ENCODE data around the gene ICAM1. TPM values are rescaled to one million over a fixed set of nuclear protein-coding genes. Genes with fewer than 3 reads are reported as not detected.

The ICAM1 gene
- total RNA-seq, 1 donor from 2014 or later, result 21.3 TPM

- no peak for DNase-seq (ENCODE audit: low read depth)
Observed at GRCh38 chr19:10321417-10321797, 50.5 kb downstream of the ICAM1 start.

- DNase-seq (ENCODE audit: low read depth), result no peak
Observed at GRCh38 chr19:10321874-10322835, 51.2 kb downstream of the ICAM1 start.

- no peak for DNase-seq (ENCODE audit: low read depth)
Observed at GRCh38 chr19:10325732-10326131, 54.8 kb downstream of the ICAM1 start.

- peak; percentile 44 for DNase-seq (ENCODE audit: low read depth)
Observed at GRCh38 chr19:10327793-10328192, 56.9 kb downstream of the ICAM1 start.

- DNase-seq (ENCODE audit: low read depth), result no peak
Observed at GRCh38 chr19:10328558-10329429, 57.9 kb downstream of the ICAM1 start.

- DNase-seq (ENCODE audit: low read depth), result no peak
Observed at GRCh38 chr19:10329555-10329954, 58.6 kb downstream of the ICAM1 start.

DNA sequence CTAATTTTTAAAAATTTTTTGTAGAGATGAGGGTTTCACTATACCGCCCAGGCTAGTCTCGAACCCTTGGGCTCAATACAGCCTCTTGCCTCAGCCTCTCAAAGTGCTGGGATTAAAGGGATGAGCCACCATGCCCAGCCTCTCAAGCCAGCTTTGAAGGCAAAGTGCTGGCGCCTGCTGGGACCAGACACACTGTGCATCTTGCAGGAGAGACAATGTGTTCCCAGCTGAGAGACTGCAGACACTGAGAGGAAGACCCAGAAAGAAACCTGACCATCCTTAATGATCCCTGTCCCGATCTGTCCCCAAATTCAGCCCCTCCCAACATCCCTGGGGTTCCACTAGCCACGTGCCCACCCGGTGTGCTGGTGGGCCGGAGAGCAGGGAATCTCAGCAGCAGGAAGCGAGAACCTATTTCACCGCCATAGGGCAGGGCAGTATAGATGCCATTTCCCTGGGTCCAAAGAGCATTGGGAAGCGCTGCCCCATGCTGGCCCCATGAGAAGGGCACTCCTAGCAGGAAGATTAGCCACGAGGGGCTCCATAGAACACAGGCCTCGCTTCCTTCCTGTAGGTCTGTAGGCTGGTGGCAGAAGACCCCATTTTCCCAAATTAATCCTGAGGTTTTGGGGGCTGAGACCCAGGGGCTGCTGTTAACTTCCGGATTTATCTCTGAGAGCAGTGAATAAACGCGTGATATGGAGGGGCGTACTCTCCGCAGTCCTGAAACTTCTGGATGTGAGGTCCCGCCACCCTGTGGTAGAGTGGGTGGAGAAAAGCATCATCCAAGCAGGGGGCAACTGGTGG lies 61.4 kb downstream of the ICAM1 start:
- no peak for DNase-seq (ENCODE audit: low read depth)

GRCh38 chr19:10332965-10333757 lies 62.2 kb downstream of the ICAM1 start, which contains the start of gene RAVER1:
Gene RAVER1 (minus strand): TSS chr19:10333529. CDS start chr19:10333507, 22 bp downstream.
- peak; percentile 98 for DNase-seq (ENCODE audit: low read depth)

DNA sequence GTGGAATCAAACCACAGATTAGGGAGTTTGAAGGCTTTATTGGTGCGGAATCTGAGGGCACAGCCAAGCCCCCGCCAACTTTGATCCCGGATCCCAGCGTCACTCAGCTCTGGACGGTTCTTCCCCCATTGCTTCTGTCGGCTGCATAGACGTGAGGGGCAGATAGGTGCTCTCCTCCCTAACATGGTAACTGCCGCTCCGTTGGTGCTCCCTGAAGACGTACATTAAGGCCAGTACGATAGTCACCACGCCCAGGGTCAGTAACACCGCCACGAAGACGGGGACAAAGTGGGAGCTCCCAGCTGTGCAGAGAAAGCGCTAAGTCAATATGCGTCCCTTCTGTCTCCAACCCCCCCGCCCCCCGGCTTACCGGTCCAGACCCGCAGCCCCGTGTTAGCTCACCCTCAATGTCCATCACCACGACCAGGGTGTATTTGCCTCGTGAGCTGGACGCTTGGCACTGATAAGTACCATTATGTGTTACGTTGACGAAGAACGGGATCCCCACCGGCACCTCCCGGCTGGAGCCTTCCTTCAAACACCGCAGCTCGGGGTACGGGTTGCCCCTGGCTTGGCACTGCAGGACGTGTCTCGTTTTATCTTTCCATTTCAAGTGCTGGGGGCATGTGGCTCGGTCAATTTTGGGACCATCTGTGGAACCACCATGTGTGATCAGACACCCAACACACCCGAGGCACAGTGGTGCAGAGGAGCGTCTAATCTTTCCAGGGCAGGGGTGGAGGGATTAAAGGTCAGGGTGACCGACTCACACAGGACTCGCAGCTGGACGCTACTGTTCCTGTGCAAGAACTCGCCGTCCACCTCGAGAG lies 63.1 kb downstream of the ICAM1 start:
- no peak for DNase-seq (ENCODE audit: low read depth)

- DNase-seq (ENCODE audit: low read depth), result peak; percentile 94
Observed at GRCh38 chr19:10334588-10335351, 63.9 kb downstream of the ICAM1 start.

GRCh38 chr19:10335352-10335985 lies 64.5 kb downstream of the ICAM1 start:
- no peak for DNase-seq (ENCODE audit: low read depth)

Small RNAs within 50 kb of the gene (microRNA-seq; reads per million reads assigned to microRNA genes)
- not detected for gene MIR4322

Other genes starting within 250 kb of the ICAM1 start
- gene SHFL, start 184.8 kb upstream of the ICAM1 start, total RNA-seq, result 21.8 and 25.0 TPM in 2 replicates
- 0.11 TPM in 1 of 2 replicates, not detected in the other for gene ANGPTL6, start 168.4 kb upstream of the ICAM1 start, total RNA-seq
- 24.8 and 28.3 TPM in 2 replicates for gene PPAN, start 164.8 kb upstream of the ICAM1 start, total RNA-seq
- 3.1 and 4.0 TPM in 2 replicates for gene P2RY11, start 159.4 kb upstream of the ICAM1 start, total RNA-seq
- 226 and 251 TPM in 2 replicates for gene EIF3G, start 151.2 kb upstream of the ICAM1 start, total RNA-seq
- 53.8 and 70.1 TPM in 2 replicates for gene DNMT1, start 76.2 kb upstream of the ICAM1 start, total RNA-seq
- gene S1PR2, start 39.8 kb upstream of the ICAM1 start, total RNA-seq, result 1.8 and 3.5 TPM in 2 replicates
- gene MRPL4, start 18.9 kb upstream of the ICAM1 start, total RNA-seq, result 64.7 and 94.3 TPM in 2 replicates
- gene ICAM4, start 15.8 kb downstream of the ICAM1 start, total RNA-seq, result 1.4 and 3.2 TPM in 2 replicates
- gene ICAM5, start 18.8 kb downstream of the ICAM1 start, total RNA-seq, result 7.2 and 8.3 TPM in 2 replicates
- 1.8 and 4.2 TPM in 2 replicates for gene ZGLP1, start 38.7 kb downstream of the ICAM1 start, total RNA-seq
- 39.4 and 45.8 TPM in 2 replicates for gene FDX2, start 44.9 kb downstream of the ICAM1 start, total RNA-seq
- gene RAVER1, start 62.4 kb downstream of the ICAM1 start, total RNA-seq, result 11.9 and 12.5 TPM in 2 replicates
- 4.2 and 5.3 TPM in 2 replicates for gene ICAM3, start 68.5 kb downstream of the ICAM1 start, total RNA-seq
- 61.6 and 67.2 TPM in 2 replicates for gene TYK2, start 109.5 kb downstream of the ICAM1 start, total RNA-seq
- 200 and 201 TPM in 2 replicates for gene CDC37, start 132.4 kb downstream of the ICAM1 start, total RNA-seq
- gene PDE4A, start 149.4 kb downstream of the ICAM1 start, total RNA-seq, result 1.1 and 1.2 TPM in 2 replicates
- 80.2 and 102 TPM in 2 replicates for gene KEAP1, start 232.2 kb downstream of the ICAM1 start, total RNA-seq
- 0.21 and 1.1 TPM in 2 replicates for gene S1PR5, start 246.3 kb downstream of the ICAM1 start, total RNA-seq